HG03095 (cell line): ENCODE measurements around the gene BARD1.
"Not testable (repeated sequence)": the region's sequence is repeated elsewhere in the genome, so short reads cannot be mapped to it uniquely, and the experiment has no call there.

ENCODE experiments used
- ATAC-seq: cut with Tn5 transposase; IDR thresholded peaks from one replicate; pipeline ENCODE4 v1.9.1; 2021; ENCODE audit warnings: moderate library complexity; ENCODE audit not compliant: unreplicated experiment

Gene BARD1

DNA sequence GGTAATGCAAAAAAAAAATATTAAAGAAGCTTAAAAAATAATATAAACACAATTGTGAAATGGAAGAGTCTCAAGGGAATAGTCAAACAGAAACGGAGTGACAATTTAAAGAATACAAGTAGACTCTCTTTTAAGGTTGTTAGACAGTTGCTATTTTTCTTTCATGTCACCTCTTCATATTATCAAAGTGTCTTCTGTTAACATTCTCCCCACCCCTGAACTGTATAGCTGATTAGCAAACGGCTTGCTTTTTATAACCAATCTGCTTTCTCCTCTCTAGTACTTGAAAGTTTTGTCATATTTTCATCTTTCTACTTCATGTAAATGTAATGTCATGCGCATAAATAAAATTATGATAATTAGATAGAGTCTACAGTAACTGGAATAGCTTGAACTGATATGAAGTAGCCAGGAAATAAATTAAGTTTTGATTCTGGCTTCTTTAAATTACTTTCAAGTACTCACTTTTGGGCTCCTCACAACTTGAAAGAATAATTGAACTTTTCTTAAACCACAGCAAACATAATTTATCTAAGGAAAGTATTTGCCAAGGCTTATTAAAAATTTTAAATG, 37.0 kb downstream of the BARD1 start:
- ATAC-seq = no peak

DNA sequence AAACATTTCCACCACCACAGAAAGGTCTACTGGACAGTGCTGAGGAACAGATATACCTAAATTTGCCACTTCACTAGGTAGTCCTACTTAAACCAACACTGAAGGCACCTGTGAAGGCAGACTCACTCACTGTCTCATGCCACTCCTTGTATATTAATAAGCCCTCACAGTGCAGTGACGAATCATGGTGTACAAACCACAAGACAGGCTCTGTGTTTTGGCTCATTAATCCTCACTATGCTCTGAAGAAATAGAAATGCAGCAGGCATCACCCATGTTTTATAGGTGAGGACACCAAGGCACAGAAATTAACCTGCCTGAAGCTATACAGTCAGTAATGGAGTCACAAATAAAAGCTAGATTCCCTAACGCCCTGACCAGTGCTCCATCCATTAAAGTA, 44.3 kb downstream of the BARD1 start:
- no peak for ATAC-seq

GRCh38 chr2:214753455-214753854, 56.0 kb downstream of the BARD1 start:
- no peak for ATAC-seq

GRCh38 chr2:214750529-214750928, 59.0 kb downstream of the BARD1 start:
- no peak for ATAC-seq

- ATAC-seq = no peak
Measured at GRCh38 chr2:214747992-214748391, 61.5 kb downstream of the BARD1 start.

GRCh38 chr2:214742119-214742518, 67.4 kb downstream of the BARD1 start:
- ATAC-seq = no peak

DNA sequence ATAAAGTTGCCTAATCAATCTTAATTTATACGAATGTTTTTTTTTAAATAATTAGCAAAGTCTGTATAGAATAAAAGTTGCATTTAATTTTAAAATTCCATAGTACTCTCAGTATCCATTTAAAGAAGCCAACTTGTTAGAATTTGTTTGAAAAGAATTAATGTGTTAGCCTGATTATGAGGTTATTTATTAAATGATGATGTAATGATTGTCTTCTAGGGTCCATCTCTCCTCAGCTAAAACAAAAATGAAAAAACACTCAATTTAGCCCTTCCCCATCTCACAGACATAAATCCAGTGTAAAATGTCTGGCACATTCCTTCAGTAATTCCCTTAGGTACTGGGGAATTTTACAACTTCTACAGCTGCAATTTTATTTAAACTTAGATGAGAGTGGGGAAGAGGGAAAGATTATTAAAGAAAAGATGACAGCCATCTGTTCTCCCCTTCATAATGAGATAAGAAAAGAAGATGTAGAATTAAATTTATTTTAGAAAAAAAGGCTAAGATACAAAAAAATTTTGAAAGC, 68.6 kb downstream of the BARD1 start:
- no peak for ATAC-seq

- ATAC-seq = peak; percentile 97
Measured at GRCh38 chr2:214737188-214737587, 72.3 kb downstream of the BARD1 start.

DNA sequence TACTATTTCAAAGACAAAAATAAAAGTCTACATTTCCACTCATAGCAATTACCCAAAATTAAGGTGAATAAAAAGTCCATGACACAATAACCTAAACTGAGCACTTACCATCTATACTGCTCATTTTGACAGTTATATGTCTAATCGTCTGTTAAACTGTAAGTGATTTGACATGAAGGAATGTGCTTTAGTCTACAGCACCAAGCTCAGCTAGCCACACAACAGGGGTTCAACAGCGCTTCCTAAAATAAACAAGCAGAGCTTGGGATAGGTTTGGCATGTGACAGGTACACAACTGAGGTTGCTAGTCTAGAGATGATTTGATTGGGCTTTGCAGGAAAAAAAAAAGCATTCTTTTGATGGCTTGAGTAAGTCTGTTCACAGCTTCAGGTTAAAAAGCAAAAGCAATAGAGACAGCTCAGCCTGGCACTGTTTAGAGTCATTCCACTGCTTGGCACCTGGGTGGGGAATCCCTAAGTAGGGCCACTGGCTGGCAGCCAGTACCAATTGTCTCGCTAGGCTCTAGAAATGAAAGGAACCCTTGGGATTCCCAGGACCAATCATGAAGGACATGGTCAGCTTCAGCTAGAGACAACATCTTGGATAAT, 78.6 kb downstream of the BARD1 start:
- no peak for ATAC-seq

DNA sequence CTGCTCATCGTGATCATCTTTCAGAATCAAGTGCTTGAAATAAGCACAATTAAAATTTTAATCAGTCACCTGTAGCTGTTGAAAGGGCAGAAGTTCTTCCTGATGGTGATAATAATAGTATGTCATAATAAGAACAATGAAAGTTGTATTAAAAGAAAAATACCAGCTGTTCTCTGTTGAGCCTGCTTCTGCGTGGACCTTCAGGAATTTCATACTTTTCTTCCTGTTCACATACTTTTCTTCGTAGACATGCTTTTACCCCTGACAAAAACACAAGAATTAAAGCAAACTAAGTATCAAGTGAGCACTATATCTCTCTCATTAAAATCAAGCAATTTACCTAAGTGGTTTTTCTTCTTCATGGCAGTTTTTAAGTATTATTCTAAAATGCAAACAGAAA, 79.2 kb downstream of the BARD1 start:
- ATAC-seq = no peak

DNA sequence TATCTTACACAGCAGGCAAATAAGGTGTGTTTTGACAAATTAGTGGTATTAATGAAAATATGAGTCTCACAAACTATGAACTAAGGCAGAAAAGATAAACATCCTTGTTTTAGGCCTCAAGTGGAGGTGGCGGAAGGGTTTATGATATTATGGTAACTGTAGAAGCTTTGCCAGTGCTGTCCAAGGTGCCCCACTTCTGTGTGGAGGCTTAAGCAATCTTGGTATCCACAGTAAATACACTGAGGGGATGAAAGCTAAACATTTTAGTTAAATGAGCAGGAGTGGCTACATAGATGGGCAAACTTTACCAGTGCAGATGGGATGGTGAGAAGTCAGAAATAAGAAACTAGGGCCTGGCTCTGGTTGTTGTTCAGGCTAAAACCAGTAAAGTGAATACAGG, 84.7 kb downstream of the BARD1 start:
- ATAC-seq = no peak

- ATAC-seq = not testable (repeated sequence)
Measured at GRCh38 chr2:214717837-214718236, 91.6 kb downstream of the BARD1 start.

GRCh38 chr2:214716811-214717560, 92.5 kb downstream of the BARD1 start:
- no peak for ATAC-seq

GRCh38 chr2:214715025-214715424, 94.5 kb downstream of the BARD1 start:
- ATAC-seq = no peak

- no peak for ATAC-seq
Measured at GRCh38 chr2:214713080-214713830, 96.2 kb downstream of the BARD1 start.

GRCh38 chr2:214710729-214711128, 98.8 kb downstream of the BARD1 start:
- ATAC-seq = no peak

- ATAC-seq = no peak
Measured at GRCh38 chr2:214706986-214707385, 102.5 kb downstream of the BARD1 start.

GRCh38 chr2:214699236-214699635, 110.2 kb downstream of the BARD1 start:
- no peak for ATAC-seq

DNA sequence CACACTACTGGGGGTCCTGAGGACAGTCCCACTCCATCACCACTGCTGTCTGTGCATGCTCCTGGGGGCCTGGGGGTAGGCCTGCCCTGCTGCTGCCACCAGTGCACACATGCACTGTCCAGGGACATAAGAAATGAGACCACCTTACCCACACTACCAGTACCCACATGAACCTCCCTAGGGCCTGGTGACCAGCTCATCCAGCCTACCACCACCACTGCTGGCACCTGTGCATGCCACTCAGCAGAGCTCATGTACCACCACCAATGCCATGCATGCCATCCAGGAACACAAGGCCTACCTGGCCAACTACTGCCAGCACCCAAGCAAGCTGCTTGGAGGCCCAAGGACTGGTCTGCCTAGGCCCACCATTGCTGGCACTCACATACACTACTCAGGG, 112.8 kb downstream of the BARD1 start:
- no peak for ATAC-seq

- ATAC-seq = no peak
Measured at GRCh38 chr2:214695789-214696188, 113.7 kb downstream of the BARD1 start.

DNA sequence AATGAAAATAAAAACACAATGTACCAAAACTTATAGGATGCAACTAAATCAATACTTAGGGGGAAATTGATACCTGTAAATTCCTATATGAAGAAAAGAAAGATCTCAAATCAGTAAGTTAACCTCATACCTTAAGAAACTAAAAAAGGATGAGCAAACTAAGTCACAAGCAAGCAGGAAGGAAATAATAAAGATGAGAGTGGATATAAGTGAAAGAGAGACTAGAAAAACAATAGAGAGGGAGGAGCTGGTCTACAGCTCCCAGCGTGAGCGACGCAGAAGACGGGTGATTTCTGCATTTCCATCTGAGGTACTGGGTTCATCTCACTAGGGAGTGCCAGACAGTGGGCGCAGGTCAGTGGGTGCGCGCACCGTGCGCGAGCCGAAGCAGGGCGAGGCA, 125.9 kb downstream of the BARD1 start:
- peak; percentile 80 for ATAC-seq
